ENCODE data around the gene ZC3H7A.
"Not testable (repeated sequence)": the region's sequence is repeated elsewhere in the genome, so short reads cannot be mapped to it uniquely, and the experiment has no call there.

Gene ZC3H7A

GRCh38 chr16:11788914-11789313 is 8.1 kb downstream of the ZC3H7A start:
- Histone ChIP-seq H3K27ac (ENCODE audit: extremely low read depth, low read depth, low read length) (no peak overlapping the region), H3K4me1 (ENCODE audit: control insufficient read depth, insufficient read depth, low read length) (peaks cover 17% of the 10 kb centered on the region), H3K36me3 (ENCODE audit: control insufficient read depth in 2 of 2, insufficient read depth in 1 of 2, low read length in 2 of 2) (peaks cover 3 to 7% of the 10 kb centered on the region in 2 experiments; a peak in 2 of 3 replicates), H3K9me3 (ENCODE audit: control insufficient read depth, insufficient read depth, low read depth, low read length) (no peaks in the 10 kb centered on the region), H3K4me3 (ENCODE audit: low read depth, low read length) (no peak overlapping the region)
- no peak for TF ChIP-seq ZNF114 (tag by site-specific recombination; IDR thresholded peaks at IDR 0.05)
- ChIA-PET CTCF (no interaction called here), POLR2A (no interaction called here)

- H3K4me1 ChIP-seq (ENCODE audit: control insufficient read depth, insufficient read depth, low read length) = peaks cover 18% of the 10 kb centered on the region; the same call in 1 of the 2 replicates
- H3K27ac ChIP-seq (ENCODE audit: extremely low read depth, low read depth, low read length); POLR2A ChIA-PET; H3K36me3 ChIP-seq (ENCODE audit: control insufficient read depth in 2 of 2, insufficient read depth in 1 of 2, low read length in 2 of 2); H3K9me3 ChIP-seq (ENCODE audit: control insufficient read depth, insufficient read depth, low read depth, low read length); H3K4me3 ChIP-seq (ENCODE audit: low read depth, low read length): not testable (repeated sequence)
- CTCF ChIA-PET = interaction anchor here (0.6 to 1.7 kb wide), 3 partner anchors 12 to 181 kb away, joined by 3 to 5 read pairs (median 3); partner anchors contain the start of gene ZC3H7A
- TF ChIP-seq ZNF121 (tag by site-specific recombination; IDR thresholded peaks at IDR 0.05) (peak; percentile 37; the same call in 1 of the 2 replicates), ZNF600 (tag by site-specific recombination; IDR thresholded peaks at IDR 0.05) (peak; percentile 50; the same call in 1 of the 2 replicates)
Measured at GRCh38 chr16:11784980-11785599, 12.0 kb downstream of the ZC3H7A start.

DNA sequence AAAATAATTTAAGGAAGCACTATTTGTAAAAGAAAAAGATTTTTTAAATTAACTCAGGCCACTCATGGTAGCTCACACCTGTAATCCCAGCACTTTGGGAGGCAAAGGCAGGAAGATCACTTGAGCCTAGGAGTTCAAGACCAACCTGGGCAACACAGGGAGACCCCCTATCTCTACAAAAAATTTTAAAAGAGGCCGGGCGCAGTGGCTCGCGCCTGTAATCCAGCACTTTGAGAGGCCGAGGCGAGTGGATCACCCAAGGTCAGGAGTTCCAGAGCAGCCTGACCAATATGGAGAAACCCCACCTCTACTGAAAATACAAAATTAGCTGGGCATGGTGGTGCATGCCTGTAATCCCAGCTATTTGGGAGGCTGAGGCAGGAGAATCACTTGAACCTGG is 12.7 kb downstream of the ZC3H7A start:
- ChIA-PET CTCF (interaction anchor here (1.7 kb wide), 1 partner anchor 13 kb away, joined by 5 read pairs; the partner anchor contains the start of gene ZC3H7A), POLR2A (interaction anchor here (0.6 to 1.0 kb wide), 3 partner anchors 13 to 748 kb away, joined by 4 to 7 read pairs (median 4); partner anchors contain the start of gene GSPT1)
- Histone ChIP-seq H3K36me3 (ENCODE audit: control insufficient read depth in 2 of 2, insufficient read depth in 1 of 2, low read length in 2 of 2) (peaks cover 5 to 12% of the 10 kb centered on the region in 2 experiments), H3K4me1 (ENCODE audit: control insufficient read depth, insufficient read depth, low read length) (peaks cover 18% of the 10 kb centered on the region; the same call in 1 of the 2 replicates)
- H3K27ac ChIP-seq (ENCODE audit: extremely low read depth, low read depth, low read length); H3K9me3 ChIP-seq (ENCODE audit: control insufficient read depth, insufficient read depth, low read depth, low read length); H3K4me3 ChIP-seq (ENCODE audit: low read depth, low read length): not testable (repeated sequence)

DNA sequence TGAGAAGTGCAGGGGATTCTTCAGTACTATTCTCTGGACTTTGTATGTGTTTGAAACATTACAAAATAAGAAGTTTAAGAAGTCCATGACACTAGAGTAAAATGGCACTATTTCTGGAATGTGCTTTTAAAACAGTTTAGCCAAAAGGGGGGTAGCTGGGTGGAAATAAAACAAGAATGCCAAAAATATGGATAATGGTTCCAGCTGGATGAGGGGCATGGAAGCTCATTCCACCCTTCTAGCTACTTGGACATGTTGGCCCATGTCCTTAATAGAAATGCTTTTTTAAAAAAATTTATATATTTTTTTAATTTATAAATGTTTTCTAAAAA is 13.1 kb downstream of the ZC3H7A start:
- TF ChIP-seq, protein P1, sequence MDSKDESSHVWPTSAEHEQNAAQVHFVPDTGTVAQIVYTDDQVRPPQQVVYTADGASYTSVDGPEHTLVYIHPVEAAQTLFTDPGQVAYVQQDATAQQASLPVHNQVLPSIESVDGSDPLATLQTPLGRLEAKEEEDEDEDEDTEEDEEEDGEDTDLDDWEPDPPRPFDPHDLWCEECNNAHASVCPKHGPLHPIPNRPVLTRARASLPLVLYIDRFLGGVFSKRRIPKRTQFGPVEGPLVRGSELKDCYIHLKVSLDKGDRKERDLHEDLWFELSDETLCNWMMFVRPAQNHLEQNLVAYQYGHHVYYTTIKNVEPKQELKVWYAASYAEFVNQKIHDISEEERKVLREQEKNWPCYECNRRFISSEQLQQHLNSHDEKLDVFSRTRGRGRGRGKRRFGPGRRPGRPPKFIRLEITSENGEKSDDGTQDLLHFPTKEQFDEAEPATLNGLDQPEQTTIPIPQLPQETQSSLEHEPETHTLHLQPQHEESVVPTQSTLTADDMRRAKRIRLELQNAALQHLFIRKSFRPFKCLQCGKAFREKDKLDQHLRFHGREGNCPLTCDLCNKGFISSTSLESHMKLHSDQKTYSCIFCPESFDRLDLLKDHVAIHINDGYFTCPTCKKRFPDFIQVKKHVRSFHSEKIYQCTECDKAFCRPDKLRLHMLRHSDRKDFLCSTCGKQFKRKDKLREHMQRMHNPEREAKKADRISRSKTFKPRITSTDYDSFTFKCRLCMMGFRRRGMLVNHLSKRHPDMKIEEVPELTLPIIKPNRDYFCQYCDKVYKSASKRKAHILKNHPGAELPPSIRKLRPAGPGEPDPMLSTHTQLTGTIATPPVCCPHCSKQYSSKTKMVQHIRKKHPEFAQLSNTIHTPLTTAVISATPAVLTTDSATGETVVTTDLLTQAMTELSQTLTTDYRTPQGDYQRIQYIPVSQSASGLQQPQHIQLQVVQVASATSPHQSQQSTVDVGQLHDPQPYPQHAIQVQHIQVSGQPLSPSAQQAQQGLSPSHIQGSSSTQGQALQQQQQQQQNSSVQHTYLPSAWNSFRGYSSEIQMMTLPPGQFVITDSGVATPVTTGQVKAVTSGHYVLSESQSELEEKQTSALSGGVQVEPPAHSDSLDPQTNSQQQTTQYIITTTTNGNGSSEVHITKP (tag by site-specific recombination; IDR thresholded peaks at IDR 0.05) = no peak
- TF ChIP-seq PRDM2 (tag by site-specific recombination; IDR thresholded peaks at IDR 0.05; ENCODE audit: borderline replicate concordance) (no peak), ZNF558 (tag by site-specific recombination; IDR thresholded peaks at IDR 0.05) (no peak), ZNF76 (tag by site-specific recombination; IDR thresholded peaks at IDR 0.05; ENCODE audit: borderline replicate concordance, low read depth) (no peak), ZNF18 (tag by site-specific recombination; IDR thresholded peaks at IDR 0.05) (no peak)
- ChIA-PET POLR2A (interaction anchor here (0.6 to 1.0 kb wide), 3 partner anchors 14 to 748 kb away, joined by 4 to 7 read pairs (median 4); partner anchors contain the start of gene GSPT1), CTCF (interaction anchor here (1.7 kb wide), 1 partner anchor 13 kb away, joined by 5 read pairs; the partner anchor contains the start of gene ZC3H7A)
- Histone ChIP-seq H3K4me3 (ENCODE audit: low read depth, low read length) (no peak overlapping the region), H3K36me3 (ENCODE audit: control insufficient read depth in 2 of 2, insufficient read depth in 1 of 2, low read length in 2 of 2) (peaks cover 8 to 15% of the 10 kb centered on the region in 2 experiments), H3K4me1 (ENCODE audit: control insufficient read depth, insufficient read depth, low read length) (peaks cover 18% of the 10 kb centered on the region; the same call in 1 of the 2 replicates), H3K27ac (ENCODE audit: extremely low read depth, low read depth, low read length) (no peak overlapping the region), H3K9me3 (ENCODE audit: control insufficient read depth, insufficient read depth, low read depth, low read length) (no peaks in the 10 kb centered on the region)
